HG03135 (cell line): ENCODE data around the gene AP3B1.
"Not testable (repeated sequence)": the region's sequence is repeated elsewhere in the genome, so short reads cannot be mapped to it uniquely, and the experiment has no call there.

Experiments used
- ATAC-seq: cut with Tn5 transposase; IDR thresholded peaks from one replicate; pipeline ENCODE4 v1.9.1; 2021; ENCODE audit warnings: mild to moderate bottlenecking, moderate library complexity; ENCODE audit not compliant: unreplicated experiment

Gene AP3B1

GRCh38 chr5:78178356-78178755 is 116.1 kb downstream of the AP3B1 start:
- no peak for ATAC-seq

- ATAC-seq = not testable (repeated sequence)
Observed at GRCh38 chr5:78170335-78170734, 124.2 kb downstream of the AP3B1 start.

GRCh38 chr5:78162253-78162862 is 132.1 kb downstream of the AP3B1 start:
- ATAC-seq = no peak

GRCh38 chr5:78157001-78157400 is 137.5 kb downstream of the AP3B1 start:
- ATAC-seq = no peak

GRCh38 chr5:78151594-78152271 is 142.8 kb downstream of the AP3B1 start:
- ATAC-seq = no peak

GRCh38 chr5:78137290-78137689 is 157.2 kb downstream of the AP3B1 start:
- ATAC-seq = no peak

- ATAC-seq = no peak
Observed at GRCh38 chr5:78133423-78133822, 161.1 kb downstream of the AP3B1 start.

GRCh38 chr5:78132507-78132906 is 162.0 kb downstream of the AP3B1 start:
- no peak for ATAC-seq

GRCh38 chr5:78129597-78129996 is 164.9 kb downstream of the AP3B1 start:
- no peak for ATAC-seq

- no peak for ATAC-seq
Observed at GRCh38 chr5:78127875-78128274, 166.6 kb downstream of the AP3B1 start.

- ATAC-seq = no peak
Observed at GRCh38 chr5:78126536-78126935, 168.0 kb downstream of the AP3B1 start.

- no peak for ATAC-seq
Observed at GRCh38 chr5:78116167-78116566, 178.3 kb downstream of the AP3B1 start.

GRCh38 chr5:78113689-78114264 is 180.7 kb downstream of the AP3B1 start:
- no peak for ATAC-seq

- ATAC-seq = no peak
Observed at GRCh38 chr5:78112931-78113330, 181.6 kb downstream of the AP3B1 start.

- ATAC-seq = peak; percentile 55
Observed at GRCh38 chr5:78109891-78110324, 184.6 kb downstream of the AP3B1 start.

GRCh38 chr5:78108564-78108963 is 185.9 kb downstream of the AP3B1 start:
- no peak for ATAC-seq

GRCh38 chr5:78103232-78103918 is 191.1 kb downstream of the AP3B1 start:
- no peak for ATAC-seq

- no peak for ATAC-seq
Observed at GRCh38 chr5:78102500-78102899, 192.0 kb downstream of the AP3B1 start.

GRCh38 chr5:78095125-78095524 is 199.4 kb downstream of the AP3B1 start:
- no peak for ATAC-seq

GRCh38 chr5:78090002-78090401 is 204.5 kb downstream of the AP3B1 start:
- no peak for ATAC-seq

- ATAC-seq = no peak
Observed at GRCh38 chr5:78078858-78079257, 215.6 kb downstream of the AP3B1 start.
